Panc1 (cell line): Measurements from ENCODE around the gene C16orf86.

Experiments used
- CTCF ChIP-seq: fragments of 450-650 bp; IDR thresholded peaks from 2 replicates; pipeline ENCODE4 v1.5.1; 2017; ENCODE audit warnings: mild to moderate bottlenecking
- POLR2AphosphoS5 ChIP-seq: IDR thresholded peaks from 2 replicates; pipeline ENCODE4 v1.6.1; 2012; ENCODE audit warnings: mild to moderate bottlenecking, low read depth, low read length, moderate library complexity
- REST ChIP-seq, 2 experiments: IDR thresholded peaks; 2 replicates each; pipeline ENCODE4 v1.6.1; 2011 to 2012; ENCODE audit warnings: low read depth in 2 of 2, control low read depth in 1 of 2, low read length in 1 of 2, mild to moderate bottlenecking in 1 of 2, moderate library complexity in 1 of 2; ENCODE audit not compliant: insufficient read depth in 1 of 2
- SIN3A ChIP-seq: IDR thresholded peaks from 2 replicates; pipeline ENCODE4 v1.6.1; 2012; ENCODE audit warnings: low read depth, mild to moderate bottlenecking, low read length, moderate library complexity, borderline replicate concordance; ENCODE audit not compliant: insufficient read depth
- TCF7L2 ChIP-seq: IDR thresholded peaks from 2 replicates; pipeline ENCODE4 v1.6.1; 2011; ENCODE audit warnings: mild to moderate bottlenecking, low read depth, low read length, inconsistent platforms

GRCh38 chr16:67657017-67657608, 9.5 kb upstream of the C16orf86 start:
- no peak for TF ChIP-seq CTCF
- TF ChIP-seq TCF7L2: no peak
- no peak for TF ChIP-seq SIN3A
- no peak for TF ChIP-seq REST (IDR thresholded peaks at IDR 0.05; ENCODE audit: insufficient read depth in 1 of 2, low read depth in 2 of 2, low read length in 1 of 2)
- no peak for TF ChIP-seq POLR2AphosphoS5
